Right lobe of liver (tissue), 4 donors: ENCODE measurements around the gene POLR3H.

ENCODE experiments used
- CTCF ChIP-seq, 4 donors: fragments of 200-600 bp in 3 of 4; fragments of 450-650 bp in 1 of 4; IDR thresholded peaks; one replicate each; pipeline versions ENCODE4 v1.5.1 to v1.8.0; 2016 to 2022; ENCODE audit warnings: antibody characterized with exemption in 4 of 4, mild to moderate bottlenecking in 2 of 4
- POLR2A ChIP-seq: fragments of 450-650 bp; IDR thresholded peaks from one replicate; pipeline ENCODE4 v1.6.1; 2017; ENCODE audit warnings: antibody characterized with exemption, mild to moderate bottlenecking
- donor health status: DM: no; HTN: no; CAD: no.
- donor health status: DM: no; HTN: no; CAD: no.
- donor health status: DM: no; HTN: yes; CAD: no.

- TF ChIP-seq CTCF (IDR thresholded peaks at IDR 0.05) (no peak), POLR2A (no peak)
Observed at GRCh38 chr22:41563051-41563711, 18.9 kb upstream of the POLR3H start.
